DND-41 (cell line): ENCODE results near the gene OIP5.

Source experiments
- EZH2 ChIP-seq: IDR thresholded peaks from 3 replicates; pipeline ENCODE4 v1.6.1; 2012; ENCODE audit warnings: borderline replicate concordance, low read depth, mild to moderate bottlenecking, moderate library complexity, low read length, inconsistent platforms; ENCODE audit not compliant: severe bottlenecking
- TF ChIP-seq, protein P1 (sequence below): IDR thresholded peaks from 2 replicates; pipeline ENCODE4 v1.5.1; 2012; ENCODE audit warnings: borderline replicate concordance, low read length, moderate library complexity, mild to moderate bottlenecking; ENCODE audit not compliant: poor library complexity, severe bottlenecking; ENCODE audit errors: extremely low read depth

GRCh38 chr15:41285285-41285684 lies 47.1 kb downstream of the OIP5 start:
- TF ChIP-seq, protein P1, sequence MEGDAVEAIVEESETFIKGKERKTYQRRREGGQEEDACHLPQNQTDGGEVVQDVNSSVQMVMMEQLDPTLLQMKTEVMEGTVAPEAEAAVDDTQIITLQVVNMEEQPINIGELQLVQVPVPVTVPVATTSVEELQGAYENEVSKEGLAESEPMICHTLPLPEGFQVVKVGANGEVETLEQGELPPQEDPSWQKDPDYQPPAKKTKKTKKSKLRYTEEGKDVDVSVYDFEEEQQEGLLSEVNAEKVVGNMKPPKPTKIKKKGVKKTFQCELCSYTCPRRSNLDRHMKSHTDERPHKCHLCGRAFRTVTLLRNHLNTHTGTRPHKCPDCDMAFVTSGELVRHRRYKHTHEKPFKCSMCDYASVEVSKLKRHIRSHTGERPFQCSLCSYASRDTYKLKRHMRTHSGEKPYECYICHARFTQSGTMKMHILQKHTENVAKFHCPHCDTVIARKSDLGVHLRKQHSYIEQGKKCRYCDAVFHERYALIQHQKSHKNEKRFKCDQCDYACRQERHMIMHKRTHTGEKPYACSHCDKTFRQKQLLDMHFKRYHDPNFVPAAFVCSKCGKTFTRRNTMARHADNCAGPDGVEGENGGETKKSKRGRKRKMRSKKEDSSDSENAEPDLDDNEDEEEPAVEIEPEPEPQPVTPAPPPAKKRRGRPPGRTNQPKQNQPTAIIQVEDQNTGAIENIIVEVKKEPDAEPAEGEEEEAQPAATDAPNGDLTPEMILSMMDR, result no peak
- TF ChIP-seq EZH2, result no peak
